Body of pancreas (tissue), 4 donors: ENCODE results near the gene EXD3.

Source experiments
- POLR2A ChIP-seq, 3 donors: fragments of 450-650 bp; IDR thresholded peaks; one replicate each; pipeline ENCODE4 v1.6.1; 2016; ENCODE audit warnings: antibody characterized with exemption in 3 of 3, mild to moderate bottlenecking in 2 of 3
- TF ChIP-seq, protein P1 (sequence below), 7 experiments: fragments of 450-650 bp in 4 of 7; fragments of 200-600 bp in 3 of 7; sonication (generic) in 3 of 7; IDR thresholded peaks; one replicate each; pipeline ENCODE4 v1.5.1; 2016 to 2019; ENCODE audit warnings: antibody characterized with exemption in 7 of 7

DNA sequence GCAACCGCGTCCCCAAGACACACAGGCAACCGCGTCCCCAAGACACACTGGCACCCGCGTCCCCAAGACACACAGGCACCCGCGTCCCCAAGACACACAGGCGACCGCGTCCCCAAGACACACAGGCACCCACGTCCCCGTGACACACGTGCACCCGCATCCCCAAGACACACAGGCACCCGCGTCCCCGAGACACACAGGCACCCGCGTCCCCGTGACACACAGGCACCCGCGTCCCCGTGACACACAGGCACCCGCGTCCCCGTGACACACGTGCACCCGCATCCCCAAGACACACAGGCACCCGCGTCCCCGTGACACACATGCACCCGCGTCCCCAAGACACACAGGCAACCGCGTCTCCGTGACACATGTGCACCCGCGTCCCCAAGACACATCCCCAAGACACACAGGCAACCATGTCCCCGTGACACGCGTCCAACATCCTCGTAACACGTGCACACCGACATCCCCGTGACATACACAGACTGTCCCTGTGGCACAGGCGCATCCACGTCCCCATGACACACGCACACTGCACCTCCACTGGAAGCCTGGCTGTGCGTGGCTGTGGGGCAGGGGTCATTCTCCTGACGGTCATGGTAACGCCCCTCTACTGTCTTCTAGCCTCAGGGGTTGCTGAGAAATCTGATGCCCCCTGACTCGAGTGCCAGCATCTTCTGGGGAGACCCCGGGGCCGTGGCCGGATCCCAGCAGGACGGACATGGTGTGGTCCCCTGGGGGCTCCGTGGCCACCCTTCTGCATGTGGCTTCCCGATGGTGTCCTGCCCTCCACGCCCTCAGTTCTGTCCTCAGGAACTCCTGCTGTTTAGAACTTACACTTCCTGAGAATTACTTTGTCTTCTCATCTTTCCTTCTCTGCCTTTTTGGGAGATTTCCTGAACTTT lies 24.1 kb downstream of the EXD3 start:
- TF ChIP-seq POLR2A (IDR thresholded peaks at IDR 0.05): no peak
- TF ChIP-seq, protein P1, sequence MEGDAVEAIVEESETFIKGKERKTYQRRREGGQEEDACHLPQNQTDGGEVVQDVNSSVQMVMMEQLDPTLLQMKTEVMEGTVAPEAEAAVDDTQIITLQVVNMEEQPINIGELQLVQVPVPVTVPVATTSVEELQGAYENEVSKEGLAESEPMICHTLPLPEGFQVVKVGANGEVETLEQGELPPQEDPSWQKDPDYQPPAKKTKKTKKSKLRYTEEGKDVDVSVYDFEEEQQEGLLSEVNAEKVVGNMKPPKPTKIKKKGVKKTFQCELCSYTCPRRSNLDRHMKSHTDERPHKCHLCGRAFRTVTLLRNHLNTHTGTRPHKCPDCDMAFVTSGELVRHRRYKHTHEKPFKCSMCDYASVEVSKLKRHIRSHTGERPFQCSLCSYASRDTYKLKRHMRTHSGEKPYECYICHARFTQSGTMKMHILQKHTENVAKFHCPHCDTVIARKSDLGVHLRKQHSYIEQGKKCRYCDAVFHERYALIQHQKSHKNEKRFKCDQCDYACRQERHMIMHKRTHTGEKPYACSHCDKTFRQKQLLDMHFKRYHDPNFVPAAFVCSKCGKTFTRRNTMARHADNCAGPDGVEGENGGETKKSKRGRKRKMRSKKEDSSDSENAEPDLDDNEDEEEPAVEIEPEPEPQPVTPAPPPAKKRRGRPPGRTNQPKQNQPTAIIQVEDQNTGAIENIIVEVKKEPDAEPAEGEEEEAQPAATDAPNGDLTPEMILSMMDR (IDR thresholded peaks at IDR 0.05): no peak
